Activated CD8-positive, alpha-beta memory T cell treated with anti-CD3 and anti-CD28 coated beads, Interleukin-2, amount 50 U/mL, for 48 hours (primary cell): Measurements from ENCODE around the gene ZC3H8.
"Not testable (repeated sequence)": the region's sequence is repeated elsewhere in the genome, so short reads cannot be mapped to it uniquely, and the experiment has no call there.

ENCODE experiments used
- DNase-seq: peaks from one replicate; pipeline ENCODE4 v3.0.0-alpha.2; 2020

ZC3H8 gene

DNA sequence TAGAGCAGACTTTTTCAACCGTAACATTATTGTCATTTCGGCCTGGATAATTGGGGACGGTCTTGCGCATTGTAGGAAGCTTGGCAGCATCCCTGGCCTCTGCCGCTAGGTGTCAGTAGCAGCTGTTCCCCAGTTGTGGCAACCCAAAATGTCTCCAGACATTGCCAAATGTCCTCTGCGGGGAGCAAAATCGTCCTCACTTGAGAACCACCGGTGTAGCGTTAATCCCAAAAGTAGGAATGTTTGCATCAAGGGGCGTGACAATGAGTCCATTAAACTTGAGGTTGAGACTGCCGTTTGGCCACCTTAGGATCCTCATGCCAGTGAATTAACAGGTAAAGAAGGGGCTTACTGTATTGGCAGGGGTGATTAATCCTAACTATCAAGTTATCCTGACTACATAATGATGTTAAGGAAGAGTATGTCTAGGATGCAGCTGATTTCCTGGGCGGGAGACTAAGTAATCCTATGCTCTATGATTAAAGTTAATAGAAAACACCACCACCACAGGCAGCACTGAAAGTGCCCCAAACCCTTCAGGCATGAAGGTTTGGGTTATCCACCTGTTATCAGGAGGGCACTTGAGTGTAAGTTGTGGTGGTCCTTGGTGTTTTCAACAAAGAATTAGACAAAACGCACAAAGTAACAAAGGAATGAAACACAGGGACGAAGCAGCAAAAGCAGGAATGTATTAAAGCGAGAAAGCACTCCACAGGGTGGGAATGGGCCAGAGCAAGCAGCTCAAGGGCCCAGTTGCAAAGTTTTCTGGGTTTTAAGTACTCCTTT, 4.9 kb upstream of the ZC3H8 start:
- peak; percentile 87 for DNase-seq

DNA sequence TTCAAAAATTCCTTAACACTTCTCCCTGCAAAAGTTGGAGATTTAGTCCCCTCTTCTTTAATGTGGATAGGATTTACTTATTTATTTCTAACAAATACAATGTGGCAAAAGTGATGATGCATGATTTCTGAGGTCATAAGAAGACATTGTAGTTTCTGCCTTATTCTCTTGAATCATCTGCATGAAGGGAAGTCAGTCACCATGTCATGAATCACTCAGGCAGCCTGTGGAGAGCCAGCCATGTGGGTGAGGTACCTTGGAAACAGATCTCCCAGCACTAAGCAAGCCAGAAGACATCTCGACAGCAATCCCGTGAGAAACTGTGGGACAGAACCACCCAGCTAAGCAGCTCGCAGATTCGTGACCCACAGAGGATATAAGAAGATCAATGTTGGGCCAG, 2.7 kb upstream of the ZC3H8 start:
- no peak for DNase-seq

DNA sequence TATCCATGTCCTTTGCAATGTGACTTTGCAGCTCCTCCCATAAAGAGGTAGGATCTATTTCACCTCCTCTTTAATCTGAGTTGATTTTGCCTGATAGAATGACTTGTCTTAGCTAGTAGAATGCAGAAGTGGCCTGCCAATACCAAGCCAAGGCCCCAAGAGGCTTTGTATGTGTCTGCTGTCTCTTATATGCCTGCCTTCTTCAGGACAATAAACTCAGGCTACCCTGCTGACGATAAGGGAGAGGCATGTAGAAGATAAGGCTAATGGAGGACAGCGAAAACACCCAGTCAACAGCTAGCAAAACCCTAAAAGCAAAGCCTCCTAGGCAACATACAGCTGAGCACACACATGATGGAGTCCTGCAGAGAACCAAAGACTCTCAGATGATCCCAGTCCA, 1.8 kb upstream of the ZC3H8 start:
- no peak for DNase-seq

DNA sequence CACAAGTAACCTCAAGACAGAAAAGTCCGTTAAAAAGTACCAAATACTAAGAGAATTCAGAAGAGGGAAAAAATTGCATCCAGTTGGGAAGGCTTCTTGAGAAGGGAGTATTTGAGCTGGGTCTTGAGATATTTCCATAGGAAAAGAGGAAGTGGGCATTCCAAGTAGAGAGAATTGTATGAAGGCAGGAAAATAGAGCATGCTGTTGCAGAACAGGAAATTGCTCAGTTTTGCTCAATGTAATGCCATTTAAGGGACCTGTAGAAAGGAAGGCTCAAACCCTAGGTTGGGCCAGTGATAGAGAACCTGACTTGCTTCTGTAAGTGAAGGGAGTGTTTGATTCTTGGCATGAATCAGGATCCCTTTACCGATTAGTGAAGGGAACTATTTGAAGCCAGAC, 1.0 kb upstream of the ZC3H8 start:
- no peak for DNase-seq

DNA sequence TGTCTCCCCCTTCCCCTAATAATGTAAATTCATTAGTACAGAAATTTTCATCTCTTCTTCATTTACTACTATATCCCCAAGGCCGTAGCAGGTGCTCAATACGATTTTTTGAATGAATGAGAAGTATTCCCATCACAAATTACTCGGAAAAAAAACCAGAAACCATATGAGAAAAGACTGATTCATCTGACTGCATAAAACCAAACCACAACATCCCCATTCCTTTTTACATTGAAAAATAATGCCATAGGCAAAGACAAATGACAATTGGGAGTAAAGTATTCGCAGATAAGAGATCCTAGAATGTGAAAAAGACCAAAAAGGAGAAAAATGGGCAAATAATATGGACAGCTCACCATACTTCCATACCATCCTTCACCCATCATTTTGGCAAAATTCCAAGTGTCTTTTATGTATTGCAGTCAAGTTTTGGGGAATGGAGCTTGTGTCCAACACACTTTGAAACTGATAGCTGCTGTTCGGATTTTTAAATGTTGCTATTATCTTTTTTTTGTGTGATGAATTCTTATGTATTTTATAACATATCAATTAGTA, 1.5 kb downstream of the ZC3H8 start:
- DNase-seq = no peak

DNA sequence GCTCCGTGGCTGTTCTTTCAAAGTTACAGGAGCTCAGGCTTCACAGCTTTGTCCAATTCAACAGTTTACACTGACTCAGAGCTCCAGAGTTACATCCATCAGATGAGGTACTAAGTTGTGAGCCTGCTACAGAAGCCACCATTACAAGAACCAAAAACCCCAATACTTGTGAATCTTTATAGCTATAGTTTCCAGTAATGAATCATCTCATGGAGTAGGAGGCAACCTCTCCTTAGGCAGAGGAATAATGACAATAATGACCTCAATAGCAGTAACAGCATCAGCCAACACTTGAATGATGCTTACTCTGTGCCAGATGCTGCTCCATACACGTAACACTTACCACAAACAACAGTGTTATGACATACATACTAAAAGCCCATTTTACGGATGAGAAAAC, 3.6 kb downstream of the ZC3H8 start:
- no peak for DNase-seq

GRCh38 chr2:112244854-112245253, 10.0 kb downstream of the ZC3H8 start:
- no peak for DNase-seq

DNA sequence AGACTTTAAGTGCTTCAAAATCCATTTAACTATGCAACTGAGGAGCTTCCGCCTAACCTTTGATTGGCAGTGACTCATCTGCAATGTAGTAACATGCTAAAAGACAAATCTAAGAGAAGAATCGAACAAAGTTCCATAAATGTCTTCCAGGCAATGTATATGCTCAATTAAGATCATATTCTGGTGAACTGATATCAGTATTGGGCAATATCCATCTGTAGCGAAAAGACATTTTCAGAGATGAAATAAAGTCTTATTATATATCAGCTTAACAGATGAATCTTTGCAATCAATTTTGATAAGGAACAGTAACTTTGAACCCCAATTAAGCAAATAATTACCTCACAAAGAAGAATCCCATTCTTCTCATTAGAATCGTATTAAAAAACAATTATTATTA, 11.6 kb downstream of the ZC3H8 start:
- DNase-seq = no peak

DNA sequence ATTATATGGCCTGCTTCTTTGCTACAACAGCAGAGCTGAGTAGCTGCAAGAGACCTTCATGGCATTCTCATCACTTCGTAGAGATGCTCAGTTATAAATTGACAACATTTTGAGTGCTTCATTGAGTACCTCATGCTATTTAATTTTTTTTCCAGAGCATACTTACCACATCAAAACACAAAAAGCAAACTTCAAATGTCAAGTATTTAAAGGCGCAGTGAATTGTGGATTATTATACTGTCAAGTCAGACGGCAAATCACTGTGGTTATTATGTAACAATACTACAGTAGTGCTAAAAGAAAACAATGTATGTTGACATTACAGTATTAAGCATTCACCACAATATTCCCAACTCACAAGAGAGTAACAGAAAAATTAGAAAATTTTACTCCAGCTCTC, 12.5 kb downstream of the ZC3H8 start:
- no peak for DNase-seq

DNA sequence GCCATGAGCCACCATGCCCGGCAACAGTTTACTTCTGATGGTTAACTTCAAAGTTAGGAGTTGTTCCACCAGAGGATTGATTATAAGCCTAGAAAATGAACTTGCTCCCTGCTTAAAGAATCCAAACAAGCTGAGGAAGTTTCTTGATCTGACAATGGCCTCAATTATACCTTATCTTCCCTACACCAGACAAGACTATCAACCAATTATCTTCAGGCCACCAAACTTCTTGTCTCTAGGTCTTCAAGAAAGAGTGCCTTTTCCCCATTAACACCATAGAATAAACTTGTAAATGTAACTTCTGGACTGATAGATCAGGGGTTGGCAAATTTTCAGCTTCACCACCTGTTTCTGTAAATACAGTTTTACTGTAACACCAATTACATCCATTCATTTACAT, 15.0 kb downstream of the ZC3H8 start:
- DNase-seq = no peak

- no peak for DNase-seq
Measured at GRCh38 chr2:112230371-112230770, 24.5 kb downstream of the ZC3H8 start.

GRCh38 chr2:112229348-112229747, 25.5 kb downstream of the ZC3H8 start:
- DNase-seq = no peak

GRCh38 chr2:112220831-112221230, 34.0 kb downstream of the ZC3H8 start:
- no peak for DNase-seq

DNA sequence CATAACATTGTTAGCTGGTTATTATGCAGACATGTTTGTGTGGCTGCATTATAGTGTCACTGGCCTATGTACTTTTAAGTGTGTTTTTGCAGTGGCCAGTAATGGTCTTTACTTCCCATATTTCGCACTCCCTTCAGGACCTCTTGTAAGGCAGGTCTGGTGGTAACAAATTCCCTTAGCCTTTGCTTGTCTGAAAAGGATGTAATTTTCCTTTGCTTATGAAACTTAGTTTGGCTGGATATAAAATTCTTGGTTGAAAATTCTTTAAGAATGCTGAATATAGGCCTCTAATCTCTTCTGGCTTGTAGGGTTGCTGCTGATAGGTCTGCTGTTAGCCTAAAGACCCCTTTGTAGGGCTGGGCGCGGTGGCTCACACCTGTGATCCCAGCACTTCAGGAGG, 34.7 kb downstream of the ZC3H8 start:
- DNase-seq = no peak

GRCh38 chr2:112217854-112218253, 37.0 kb downstream of the ZC3H8 start:
- DNase-seq = no peak

DNA sequence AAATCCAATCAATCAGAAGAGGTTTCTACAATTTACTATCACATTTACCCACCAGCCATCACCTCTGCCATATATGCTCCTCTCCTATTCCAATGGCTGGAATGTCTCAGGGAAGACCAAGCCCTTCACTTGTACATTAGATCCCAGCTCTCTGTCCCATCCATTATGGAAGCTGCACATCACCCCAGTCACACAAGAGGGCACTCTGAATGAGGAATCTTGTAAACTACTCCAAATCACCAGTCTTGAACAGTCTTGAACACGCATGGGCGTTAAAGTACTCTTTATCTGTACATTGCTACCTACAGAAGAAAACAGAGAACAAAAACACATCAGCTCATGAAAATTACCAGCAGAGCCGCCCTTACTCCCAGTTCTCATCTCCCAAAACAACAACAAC, 38.7 kb downstream of the ZC3H8 start:
- DNase-seq = no peak

DNA sequence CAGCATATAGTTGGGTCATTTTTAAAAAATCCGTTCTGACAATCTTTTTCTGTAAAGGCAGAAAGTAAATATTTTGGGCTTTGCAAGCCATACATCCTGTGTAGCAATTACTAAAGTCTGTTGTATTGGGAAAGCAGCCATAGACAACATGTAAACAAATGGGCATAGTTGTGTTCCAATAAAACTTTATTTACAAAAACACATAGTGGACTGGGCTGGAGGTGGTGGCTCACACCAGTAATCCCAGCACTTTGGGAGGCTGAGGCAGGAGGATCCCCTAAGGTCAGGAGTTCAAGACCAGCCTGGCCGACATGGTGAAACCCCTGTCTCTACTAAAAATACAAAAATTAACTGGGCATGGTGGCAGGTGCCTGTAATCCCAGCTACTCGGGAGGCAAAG, 46.9 kb downstream of the ZC3H8 start:
- not testable (repeated sequence) for DNase-seq

GRCh38 chr2:112204411-112204810, 50.4 kb downstream of the ZC3H8 start:
- no peak for DNase-seq

DNA sequence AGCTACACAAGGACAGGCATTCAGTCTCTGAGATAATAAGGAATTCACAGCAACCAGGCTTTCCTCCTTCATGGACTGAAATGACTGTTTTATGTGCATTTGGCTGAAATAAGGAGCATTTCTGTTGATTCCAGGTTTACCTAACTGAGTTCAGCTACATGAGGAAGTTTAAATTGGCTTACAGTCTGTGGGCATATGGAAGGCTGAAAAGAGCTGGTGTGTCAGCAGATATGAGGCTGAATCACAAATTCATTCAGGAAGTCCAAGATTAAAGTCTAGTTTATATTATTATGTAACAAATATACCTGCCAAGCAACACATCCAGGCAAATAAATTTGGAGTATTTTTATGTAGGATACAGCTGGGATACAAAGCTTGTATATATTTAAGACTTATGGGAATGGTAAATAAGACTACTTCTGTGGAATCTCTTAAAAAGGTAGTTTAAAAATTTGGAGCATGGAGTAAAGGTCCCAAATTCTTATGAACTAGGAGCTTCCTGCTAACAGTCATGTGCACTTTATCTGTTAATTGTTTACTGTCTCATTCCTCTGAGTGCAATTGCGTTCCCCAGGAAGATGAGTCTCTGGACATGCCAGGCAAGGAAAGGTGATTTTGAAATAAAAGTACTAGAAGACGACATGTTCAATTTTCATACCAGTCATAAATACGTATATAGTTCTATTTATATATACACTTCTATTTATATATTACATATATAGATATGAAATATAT, 53.0 kb downstream of the ZC3H8 start:
- DNase-seq = no peak

DNA sequence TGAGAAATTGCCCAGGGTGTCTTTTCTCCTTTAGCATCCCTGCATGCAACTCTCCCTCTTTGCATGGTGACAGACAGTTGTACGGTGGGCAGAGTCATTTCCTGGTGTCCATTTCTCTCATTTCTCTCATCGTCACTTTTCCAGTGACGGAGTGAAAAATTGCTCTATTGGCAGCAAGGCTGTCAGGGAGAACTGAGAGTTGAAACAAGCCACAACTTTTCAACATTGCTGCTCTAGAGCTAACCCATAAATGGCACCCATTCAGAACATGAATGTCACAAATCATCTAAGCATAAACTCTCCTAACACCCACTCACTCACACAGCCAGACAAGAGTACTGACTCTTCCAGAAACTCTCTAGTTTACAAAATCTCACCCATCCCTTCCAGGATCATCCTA, 55.7 kb downstream of the ZC3H8 start:
- no peak for DNase-seq

GRCh38 chr2:112198780-112199179, 56.1 kb downstream of the ZC3H8 start:
- DNase-seq = no peak

DNA sequence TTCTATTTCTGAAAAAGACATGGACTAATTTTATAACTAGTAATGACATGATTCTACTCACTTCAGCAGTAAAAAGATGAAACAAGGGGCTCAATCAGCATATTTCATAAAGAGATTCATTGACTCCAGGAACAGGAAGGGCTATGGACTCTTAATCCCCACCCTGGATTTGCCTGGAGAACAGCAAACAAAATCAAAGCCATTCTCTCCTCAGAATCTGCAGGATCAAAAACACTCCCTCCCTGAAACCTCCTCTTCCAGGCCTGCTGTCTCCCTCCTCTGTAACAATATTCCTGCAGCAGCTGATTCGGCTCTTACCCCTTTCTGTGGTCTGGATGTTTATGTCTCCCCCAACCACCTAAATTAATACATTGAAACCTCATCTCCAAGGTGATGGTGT, 57.0 kb downstream of the ZC3H8 start:
- DNase-seq = no peak

- DNase-seq = no peak
Measured at GRCh38 chr2:112195950-112196349, 58.9 kb downstream of the ZC3H8 start.

DNA sequence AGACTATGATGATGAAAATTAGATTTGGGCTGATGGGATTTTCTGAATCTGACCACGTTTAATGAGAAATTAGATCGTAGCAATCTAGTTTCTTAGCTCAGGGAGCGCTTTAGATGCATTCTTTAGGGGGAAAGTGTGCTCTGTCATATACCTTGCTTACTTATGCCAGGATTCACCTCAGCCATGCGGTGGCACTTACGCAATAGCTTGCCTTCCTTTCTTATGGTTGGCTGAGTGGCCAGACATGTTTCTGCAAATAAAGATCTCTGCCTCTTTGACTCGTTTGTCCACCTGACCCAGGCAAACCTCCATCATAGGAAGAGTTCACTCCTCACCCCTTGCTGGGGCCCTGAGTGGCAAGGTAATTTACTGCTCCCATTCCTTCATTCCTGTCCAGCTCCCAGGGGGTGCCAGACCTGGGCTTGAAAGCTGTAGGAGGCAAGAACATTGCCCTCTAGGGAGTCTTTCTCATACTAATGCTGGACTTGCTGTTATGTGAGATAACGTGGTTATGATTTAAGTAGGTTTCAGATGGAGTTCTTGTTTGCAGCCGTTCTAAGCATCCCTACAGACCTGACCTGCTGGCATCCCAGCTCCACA, 59.6 kb downstream of the ZC3H8 start:
- no peak for DNase-seq
